Fibroblast of the aortic adventitia (primary cell): ENCODE results near the gene CTCF. TPM values are rescaled to one million over a fixed set of nuclear protein-coding genes. Genes with fewer than 3 reads are reported as not detected.

Source experiments
- DNase-seq: peaks from one replicate; pipeline ENCODE4 v3.0.0-alpha.2; 2010; ENCODE audit warnings: low read depth
- H3K4me3 ChIP-seq: 2 replicates; pipeline ENCODE4 v1.5.1; 2011; ENCODE audit warnings: low read depth, mild to moderate bottlenecking, control low read depth, low read length, moderate library complexity
- CTCF ChIP-seq: IDR thresholded peaks from 2 replicates; pipeline ENCODE4 v1.5.1; 2011; ENCODE audit warnings: mild to moderate bottlenecking, low read length, control low read depth, inconsistent platforms; ENCODE audit not compliant: insufficient read depth
- total RNA-seq: library from RNA; depleted of rRNA; stranded (reverse); fragments of >200 nt; gene quantifications from 2 replicates; pipeline ENCODE4 v1.2.3, GENCODE V29; 2012; ENCODE audit warnings: low replicate concordance

Gene CTCF
- total RNA-seq, 1 donor = 34.3 TPM

- peak; percentile 82 for DNase-seq
- no peak for TF ChIP-seq CTCF
- no peak overlapping the region for H3K4me3 ChIP-seq
Observed at GRCh38 chr16:67571981-67572431, 9.7 kb downstream of the CTCF start.

DNA sequence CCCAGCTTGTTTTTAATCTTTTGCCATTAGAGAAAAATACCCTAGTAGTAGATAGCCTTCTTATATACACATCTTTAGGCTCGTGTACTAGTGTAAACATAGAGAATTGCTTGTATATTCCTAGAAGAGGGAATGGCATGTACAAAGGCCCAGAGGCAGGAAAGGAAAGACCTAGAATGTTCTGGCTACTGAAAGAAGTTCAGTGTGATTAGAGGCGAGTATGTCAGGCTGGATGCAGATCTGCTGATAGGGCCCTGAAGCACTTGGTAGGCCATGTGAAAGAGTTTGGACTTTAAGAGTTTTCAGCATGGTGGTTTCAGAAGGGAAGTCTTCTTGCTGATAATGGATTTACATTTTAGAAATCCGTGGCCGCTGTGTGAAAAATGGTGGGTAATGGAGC, 17.4 kb downstream of the CTCF start:
- H3K4me3 ChIP-seq = no peak overlapping the region
- TF ChIP-seq CTCF = no peak
- DNase-seq = no peak

GRCh38 chr16:67580202-67580601, 17.9 kb downstream of the CTCF start:
- no peak for DNase-seq
- TF ChIP-seq CTCF = no peak
- H3K4me3 ChIP-seq = no peak overlapping the region

DNA sequence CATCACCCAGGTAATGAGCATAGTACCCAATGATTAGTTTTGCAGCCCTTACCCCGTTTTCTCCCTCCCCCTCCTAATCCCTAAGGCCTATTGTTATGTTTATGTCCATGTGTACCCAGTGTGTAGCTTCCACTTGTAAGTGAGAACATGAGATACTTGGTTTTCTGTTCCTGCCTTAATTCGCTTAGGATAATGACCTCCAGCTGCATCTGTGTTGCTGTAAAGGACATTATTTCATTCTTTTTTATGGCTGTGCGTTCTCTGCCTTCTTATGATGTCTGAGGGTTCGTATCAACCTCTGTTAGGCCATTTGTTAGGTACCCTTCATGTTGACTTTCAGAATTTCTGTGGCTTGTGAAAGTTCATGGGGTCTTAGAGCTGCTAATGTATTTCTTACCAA, 31.0 kb downstream of the CTCF start:
- no peak for TF ChIP-seq CTCF
- H3K4me3 ChIP-seq = no peak overlapping the region
- DNase-seq = no peak

GRCh38 chr16:67593701-67594100, 31.4 kb downstream of the CTCF start:
- no peak for TF ChIP-seq CTCF
- H3K4me3 ChIP-seq = no peak overlapping the region
- no peak for DNase-seq

DNA sequence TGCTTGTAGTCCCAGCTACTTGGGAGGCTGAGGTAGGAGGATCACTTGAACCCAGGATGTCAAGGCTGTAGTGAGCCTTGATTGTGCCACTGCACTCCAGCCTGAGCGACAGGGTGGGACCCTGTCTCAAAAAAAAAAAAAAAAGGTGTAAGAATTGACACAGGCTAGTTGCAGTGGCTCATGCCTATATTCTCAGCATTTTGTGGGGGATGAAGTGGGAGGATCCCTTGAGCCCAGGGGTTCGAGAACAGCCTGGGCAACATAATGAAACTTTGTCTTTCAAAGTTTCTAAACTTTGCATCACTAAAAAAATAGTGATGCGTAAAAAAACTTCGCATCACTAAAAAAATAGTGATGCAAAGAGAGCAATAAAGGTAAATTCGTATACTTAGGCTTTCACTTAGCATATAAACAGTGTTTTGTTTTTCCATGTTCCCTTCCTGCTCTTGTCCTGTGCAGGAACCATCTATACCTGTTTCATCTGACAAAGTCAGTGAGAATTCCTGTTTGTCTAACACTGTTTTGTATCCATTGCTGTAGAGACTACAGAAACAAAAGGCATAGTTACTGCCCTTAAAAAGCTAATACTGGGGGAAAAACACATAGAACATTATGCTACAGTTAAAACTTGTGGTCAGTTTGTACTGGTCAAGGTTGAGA, 32.1 kb downstream of the CTCF start:
- H3K4me3 ChIP-seq = no peak overlapping the region
- no peak for TF ChIP-seq CTCF
- no peak for DNase-seq

DNA sequence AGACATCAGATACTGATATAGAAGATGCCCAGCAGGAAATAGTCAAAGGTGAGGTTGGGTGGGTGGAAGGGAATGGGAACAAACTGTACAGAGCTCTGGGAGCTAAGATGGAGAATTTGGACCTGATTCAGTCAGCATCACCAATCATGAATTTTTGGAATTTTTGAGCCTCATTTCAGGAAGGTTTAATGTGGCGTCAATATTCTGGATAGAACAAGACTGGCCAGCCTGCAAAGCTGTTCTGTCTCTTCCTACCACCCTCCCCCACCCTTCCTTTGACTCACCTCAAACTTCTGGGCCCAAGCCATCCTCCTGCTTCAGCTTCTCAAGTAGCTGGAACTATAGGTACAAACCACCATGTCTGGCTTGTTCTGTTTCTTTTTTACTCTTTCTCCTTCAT, 32.6 kb downstream of the CTCF start:
- no peak overlapping the region for H3K4me3 ChIP-seq

More for the DNA sequence above, 32.6 kb downstream of the CTCF start:
- DNase-seq = peak; percentile 79
- no peak for TF ChIP-seq CTCF
